RPMI8226 (cell line): ENCODE data around the gene GATAD2B.
A peak's percentile ranks its signal among the peaks of the same experiment; 100 is the strongest.

Experiments
- DNase-seq: peaks from one replicate; pipeline ENCODE4 v3.0.0-alpha.2; 2015

The GATAD2B gene

GRCh38 chr1:153831026-153831425 is 91.7 kb downstream of the GATAD2B start:
- no peak for DNase-seq

GRCh38 chr1:153827168-153827964 is 95.4 kb downstream of the GATAD2B start:
- DNase-seq, result no peak

GRCh38 chr1:153818876-153819275 is 103.9 kb downstream of the GATAD2B start:
- DNase-seq, result no peak

GRCh38 chr1:153816283-153816889 is 106.4 kb downstream of the GATAD2B start:
- no peak for DNase-seq

- DNase-seq, result peak; percentile 34
These were observed 116.7 kb downstream of the GATAD2B start for GRCh38 chr1:153805886-153806719.

GRCh38 chr1:153805042-153805745 is 117.6 kb downstream of the GATAD2B start:
- DNase-seq, result peak; percentile 100

GRCh38 chr1:153804112-153804511 is 118.7 kb downstream of the GATAD2B start:
- DNase-seq, result no peak

- DNase-seq, result no peak
These were observed 119.2 kb downstream of the GATAD2B start for GRCh38 chr1:153803470-153804056.

GRCh38 chr1:153801786-153802697 is 120.7 kb downstream of the GATAD2B start:
- DNase-seq, result no peak

GRCh38 chr1:153801028-153801625 is 121.6 kb downstream of the GATAD2B start:
- DNase-seq, result no peak

GRCh38 chr1:153800516-153800915 is 122.3 kb downstream of the GATAD2B start:
- DNase-seq, result no peak

GRCh38 chr1:153799566-153800465 is 123.0 kb downstream of the GATAD2B start:
- no peak for DNase-seq

- no peak for DNase-seq
These were observed 123.8 kb downstream of the GATAD2B start for GRCh38 chr1:153799016-153799415.

GRCh38 chr1:153798468-153798780 is 124.3 kb downstream of the GATAD2B start:
- DNase-seq, result no peak

GRCh38 chr1:153796786-153797659 is 125.7 kb downstream of the GATAD2B start:
- DNase-seq, result peak; percentile 94

GRCh38 chr1:153795934-153796785 is 126.6 kb downstream of the GATAD2B start:
- DNase-seq, result no peak

GRCh38 chr1:153795330-153795837 is 127.4 kb downstream of the GATAD2B start:
- no peak for DNase-seq
